Colonic mucosa (tissue), 4 donors: ENCODE measurements around the gene IL21R. TPM values are rescaled to one million over a fixed set of nuclear protein-coding genes. Genes with fewer than 3 reads are reported as not detected.

Experiments
- DNase-seq: peaks from one replicate; pipeline ENCODE4 v3.0.0-alpha.2; 2020
- H3K27ac ChIP-seq: fragments of 200-600 bp; one replicate; pipeline ENCODE4 v1.8.0; 2021
- H3K27me3 ChIP-seq: fragments of 200-600 bp; one replicate; pipeline ENCODE4 v1.8.0; 2021
- H3K36me3 ChIP-seq: fragments of 200-600 bp; one replicate; pipeline ENCODE4 v1.8.0; 2021
- H3K4me1 ChIP-seq: fragments of 200-600 bp; one replicate; pipeline ENCODE4 v1.8.0; 2021; ENCODE audit warnings: mild to moderate bottlenecking
- H3K4me3 ChIP-seq: fragments of 200-600 bp; one replicate; pipeline ENCODE4 v1.8.0; 2021
- H3K9ac ChIP-seq, 2 donors: one replicate each; pipeline ENCODE4 v1.7.0; 2013; ENCODE audit warnings: control low read depth in 2 of 2, low read depth in 2 of 2, low read length in 2 of 2
- H3K9me3 ChIP-seq: fragments of 200-600 bp; one replicate; pipeline ENCODE4 v1.8.0; 2021
- CTCF ChIP-seq: fragments of 200-600 bp; IDR thresholded peaks from one replicate; pipeline ENCODE4 v1.8.0; 2022; ENCODE audit warnings: antibody characterized with exemption, mild to moderate bottlenecking
- intact Hi-C: fragments of 100-400 bp; cut with DNase I; formaldehyde crosslinking; loops from one replicate; pipeline ENCODE4 v1.14.1; 2022
- total RNA-seq, 2 donors: library from RNA; stranded (reverse); fragmentation: NEBNext Ultra II Directional in 1 of 2; extraction: Animal tissue kit (Norgen Biotek cat#: 25700) in 1 of 2; gene quantifications; one replicate each; pipeline ENCODE4 v1.2.1, GENCODE V29; 2021
- donor health status: healthy.
- donor health status: DM: no; HTN: no; CAD: no.
- donor health status: DM: no; HTN: no; CAD: no.

Gene IL21R
- total RNA-seq, 2 donors from 2014 or later: 0.56 to 0.91 TPM

- Histone ChIP-seq H3K36me3 (peaks cover 50% of the 10 kb centered on the region), H3K9me3 (no peaks in the 10 kb centered on the region), H3K9ac (no peak overlapping the region), H3K27ac (no peak overlapping the region), H3K4me1 (no peaks in the 10 kb centered on the region), H3K4me3 (no peak overlapping the region), H3K27me3 (no peaks in the 10 kb centered on the region)
- intact Hi-C loops: no loop called here
- no peak for TF ChIP-seq CTCF
- no peak for DNase-seq
Measured at GRCh38 chr16:27500801-27501200, 98.8 kb downstream of the IL21R start.

Other genes with a start within 250 kb of the IL21R start
- 1 to 10 TPM; 5.2 to 7.1 TPM for gene KDM8, start 198.6 kb upstream of the IL21R start, total RNA-seq
- gene NSMCE1, start 133.4 kb upstream of the IL21R start, total RNA-seq: 10 to 100 TPM; 37.6 to 58.2 TPM
- gene IL4R, start 88.2 kb upstream of the IL21R start, total RNA-seq: 10 to 100 TPM; 74.8 to 80.0 TPM
- 10 to 100 TPM; 40.1 to 67.8 TPM for gene GTF3C1, start 147.7 kb downstream of the IL21R start, total RNA-seq
- 10 to 100 TPM; 23.6 to 34.1 TPM for gene KATNIP, start 148.0 kb downstream of the IL21R start, total RNA-seq